ENCODE data around the gene VEZT.

VEZT gene

DNA sequence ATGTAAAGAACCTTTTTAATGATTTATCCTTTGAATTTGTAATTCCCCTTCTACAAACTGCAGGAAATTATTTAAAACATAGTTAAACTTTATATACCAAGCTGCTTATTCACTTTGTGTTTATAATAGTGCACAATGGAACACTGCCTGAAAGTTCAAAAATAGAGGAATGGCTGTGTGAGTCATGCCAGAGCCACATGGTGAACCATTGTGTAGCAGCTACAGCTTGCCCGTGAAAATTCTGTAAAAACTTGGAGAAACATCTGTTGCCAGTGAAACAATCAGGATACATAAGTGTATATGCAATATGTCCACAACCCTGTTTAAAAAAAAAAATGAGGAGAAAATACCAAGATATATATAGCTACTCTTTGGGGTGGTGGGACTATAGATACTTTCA lies 59.5 kb downstream of the VEZT start:
- no peak for DNase-seq (ENCODE audit: extremely low read depth, insufficient read length)
- no peaks in the 10 kb centered on the region for H3K27me3 ChIP-seq (replicated peaks; ENCODE audit: control insufficient read depth, insufficient read depth, low read length)
- TF ChIP-seq, protein P1, sequence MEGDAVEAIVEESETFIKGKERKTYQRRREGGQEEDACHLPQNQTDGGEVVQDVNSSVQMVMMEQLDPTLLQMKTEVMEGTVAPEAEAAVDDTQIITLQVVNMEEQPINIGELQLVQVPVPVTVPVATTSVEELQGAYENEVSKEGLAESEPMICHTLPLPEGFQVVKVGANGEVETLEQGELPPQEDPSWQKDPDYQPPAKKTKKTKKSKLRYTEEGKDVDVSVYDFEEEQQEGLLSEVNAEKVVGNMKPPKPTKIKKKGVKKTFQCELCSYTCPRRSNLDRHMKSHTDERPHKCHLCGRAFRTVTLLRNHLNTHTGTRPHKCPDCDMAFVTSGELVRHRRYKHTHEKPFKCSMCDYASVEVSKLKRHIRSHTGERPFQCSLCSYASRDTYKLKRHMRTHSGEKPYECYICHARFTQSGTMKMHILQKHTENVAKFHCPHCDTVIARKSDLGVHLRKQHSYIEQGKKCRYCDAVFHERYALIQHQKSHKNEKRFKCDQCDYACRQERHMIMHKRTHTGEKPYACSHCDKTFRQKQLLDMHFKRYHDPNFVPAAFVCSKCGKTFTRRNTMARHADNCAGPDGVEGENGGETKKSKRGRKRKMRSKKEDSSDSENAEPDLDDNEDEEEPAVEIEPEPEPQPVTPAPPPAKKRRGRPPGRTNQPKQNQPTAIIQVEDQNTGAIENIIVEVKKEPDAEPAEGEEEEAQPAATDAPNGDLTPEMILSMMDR (IDR thresholded peaks at IDR 0.05; ENCODE audit: insufficient read depth, low read length, poor library complexity, severe bottlenecking) = no peak
- H3K36me3 ChIP-seq (ENCODE audit: control insufficient read depth, insufficient read depth, low read length) = peaks cover 8% of the 10 kb centered on the region
- no peak overlapping the region for H3K4me3 ChIP-seq (replicated peaks; ENCODE audit: low read depth, low read length)

DNA sequence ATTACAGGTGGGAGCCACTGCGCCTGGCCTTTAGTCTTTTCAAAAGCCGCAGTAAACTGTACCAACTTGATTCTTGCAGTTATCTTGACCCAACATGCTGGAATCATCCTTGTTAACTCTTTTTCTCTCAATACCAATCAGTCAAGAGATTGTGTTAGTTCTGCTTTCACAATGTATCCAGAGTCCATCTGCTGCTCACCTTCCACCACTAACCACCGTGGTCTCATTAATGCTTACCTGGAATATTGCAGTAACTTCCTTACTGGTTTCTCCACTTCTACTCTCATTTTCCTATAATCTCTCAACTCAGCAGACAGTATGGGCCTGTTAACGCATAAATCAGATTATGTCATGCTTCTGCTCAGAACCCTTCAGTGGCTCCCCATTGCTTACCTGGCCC lies 62.2 kb downstream of the VEZT start:
- TF ChIP-seq, protein P1 (IDR thresholded peaks at IDR 0.05; ENCODE audit: insufficient read depth, low read length, poor library complexity, severe bottlenecking) = no peak
- Histone ChIP-seq H3K36me3 (ENCODE audit: control insufficient read depth, insufficient read depth, low read length) (peaks cover 10% of the 10 kb centered on the region), H3K27me3 (replicated peaks; ENCODE audit: control insufficient read depth, insufficient read depth, low read length) (no peaks in the 10 kb centered on the region), H3K4me3 (replicated peaks; ENCODE audit: low read depth, low read length) (no peak overlapping the region)
- DNase-seq (ENCODE audit: extremely low read depth, insufficient read length) = no peak

DNA sequence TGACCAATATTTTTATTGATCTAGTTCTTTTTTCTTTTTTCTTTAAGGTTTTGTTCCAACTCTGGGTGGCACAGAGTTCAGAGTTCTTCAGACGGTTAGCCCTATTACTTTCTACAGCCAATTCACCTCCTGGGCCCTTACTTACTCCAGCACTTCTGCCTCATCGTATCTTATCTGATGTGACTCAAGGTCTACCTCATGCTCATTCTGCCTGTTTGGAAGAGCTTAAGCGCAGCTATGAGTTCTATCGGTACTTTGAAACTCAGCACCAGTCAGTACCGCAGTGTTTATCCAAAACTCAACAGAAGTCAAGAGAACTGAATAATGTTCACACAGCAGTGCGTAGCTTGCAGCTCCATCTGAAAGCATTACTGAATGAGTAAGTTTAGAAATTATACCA lies 64.7 kb downstream of the VEZT start:
- DNase-seq (ENCODE audit: extremely low read depth, insufficient read length) = no peak
- TF ChIP-seq, protein P1 (IDR thresholded peaks at IDR 0.05; ENCODE audit: insufficient read depth, low read length, poor library complexity, severe bottlenecking) = no peak
- no peak overlapping the region for H3K4me3 ChIP-seq (replicated peaks; ENCODE audit: low read depth, low read length)
- peaks cover 12% of the 10 kb centered on the region for H3K36me3 ChIP-seq (ENCODE audit: control insufficient read depth, insufficient read depth, low read length)
- H3K27me3 ChIP-seq (replicated peaks; ENCODE audit: control insufficient read depth, insufficient read depth, low read length) = no peaks in the 10 kb centered on the region

GRCh38 chr12:95283371-95283770 lies 65.8 kb downstream of the VEZT start:
- TF ChIP-seq, protein P1 (IDR thresholded peaks at IDR 0.05; ENCODE audit: insufficient read depth, low read length, poor library complexity, severe bottlenecking) = no peak
- DNase-seq (ENCODE audit: extremely low read depth, insufficient read length) = no peak
- Histone ChIP-seq H3K4me3 (replicated peaks; ENCODE audit: low read depth, low read length) (no peak overlapping the region), H3K27me3 (replicated peaks; ENCODE audit: control insufficient read depth, insufficient read depth, low read length) (no peaks in the 10 kb centered on the region), H3K36me3 (ENCODE audit: control insufficient read depth, insufficient read depth, low read length) (peaks cover 12% of the 10 kb centered on the region)

DNA sequence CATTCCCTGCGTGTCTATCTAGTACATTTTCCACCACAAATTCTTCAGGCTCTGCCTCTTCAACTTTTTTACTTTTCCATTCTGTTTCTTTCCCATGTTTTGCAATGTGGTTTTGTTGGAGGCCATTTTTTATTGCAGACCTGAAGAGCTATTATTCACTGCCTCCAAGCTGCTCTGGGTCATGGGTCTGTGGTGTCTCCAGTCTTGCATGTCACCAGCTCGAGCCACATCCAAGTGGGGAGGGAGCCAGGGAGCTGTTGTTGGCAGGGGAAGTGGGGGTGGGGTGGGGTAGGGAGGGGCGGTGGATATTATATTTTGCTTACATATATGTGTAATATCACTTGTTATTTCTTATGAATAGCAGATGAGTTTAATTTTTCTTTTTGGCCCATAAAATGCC lies 69.1 kb downstream of the VEZT start:
- TF ChIP-seq, protein P1 (IDR thresholded peaks at IDR 0.05; ENCODE audit: insufficient read depth, low read length, poor library complexity, severe bottlenecking) = no peak
- no peak for DNase-seq (ENCODE audit: extremely low read depth, insufficient read length)
- H3K27me3 ChIP-seq (replicated peaks; ENCODE audit: control insufficient read depth, insufficient read depth, low read length) = no peaks in the 10 kb centered on the region
- H3K36me3 ChIP-seq (ENCODE audit: control insufficient read depth, insufficient read depth, low read length) = peaks cover 7% of the 10 kb centered on the region
- H3K4me3 ChIP-seq (replicated peaks; ENCODE audit: low read depth, low read length) = no peak overlapping the region

DNA sequence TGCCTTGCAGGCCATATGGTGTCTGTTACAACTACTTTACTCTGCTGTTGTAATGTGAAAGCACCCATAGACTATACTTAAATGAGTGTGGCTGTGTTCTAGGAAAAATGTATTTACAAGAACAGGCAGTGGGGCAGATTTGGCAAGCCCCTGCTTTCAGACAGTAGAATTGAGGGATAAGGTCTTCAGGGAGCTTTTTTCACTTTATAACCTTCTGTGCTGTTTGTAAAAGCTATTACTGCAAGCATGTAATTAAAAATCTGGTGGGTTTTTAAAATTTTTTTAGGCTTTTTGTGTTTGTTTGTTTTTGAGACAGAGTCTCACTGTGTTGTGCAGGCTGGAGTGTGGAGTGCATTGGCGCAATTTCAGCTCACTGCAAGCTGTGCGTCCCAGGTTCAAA lies 73.9 kb downstream of the VEZT start:
- H3K27me3 ChIP-seq (replicated peaks; ENCODE audit: control insufficient read depth, insufficient read depth, low read length) = no peaks in the 10 kb centered on the region
- no peak for DNase-seq (ENCODE audit: extremely low read depth, insufficient read length)
- H3K36me3 ChIP-seq (ENCODE audit: control insufficient read depth, insufficient read depth, low read length) = peaks cover 3% of the 10 kb centered on the region

More for the DNA sequence above, 73.9 kb downstream of the VEZT start:
- TF ChIP-seq, protein P1 (IDR thresholded peaks at IDR 0.05; ENCODE audit: insufficient read depth, low read length, poor library complexity, severe bottlenecking) = no peak
- H3K4me3 ChIP-seq (replicated peaks; ENCODE audit: low read depth, low read length) = no peak overlapping the region

All from GM06990 (cell line).